ELR (cell line): ENCODE results near the gene GCG.
A peak's percentile ranks its signal among the peaks of the same experiment; 100 is the strongest.

Experiments
- DNase-seq: peaks from one replicate; pipeline ENCODE4 v3.0.0-alpha.2; 2015; ENCODE audit warnings: low read depth

Gene GCG

GRCh38 chr2:162149940-162150339 lies 2.1 kb downstream of the GCG start:
- no peak for DNase-seq

GRCh38 chr2:162149466-162149865 lies 2.6 kb downstream of the GCG start:
- no peak for DNase-seq

- DNase-seq, result no peak
Measured at GRCh38 chr2:162148956-162149355, 3.1 kb downstream of the GCG start.

- no peak for DNase-seq
Measured at GRCh38 chr2:162143969-162144368, 8.1 kb downstream of the GCG start.

GRCh38 chr2:162138310-162138709 lies 13.7 kb downstream of the GCG start:
- no peak for DNase-seq

- no peak for DNase-seq
Measured at GRCh38 chr2:162127422-162127821, 24.6 kb downstream of the GCG start.

- no peak for DNase-seq
Measured at GRCh38 chr2:162126527-162126926, 25.5 kb downstream of the GCG start.

GRCh38 chr2:162126111-162126519 lies 25.9 kb downstream of the GCG start:
- DNase-seq, result no peak

- DNase-seq, result no peak
Measured at GRCh38 chr2:162125138-162125537, 26.9 kb downstream of the GCG start.

GRCh38 chr2:162123806-162124758 lies 28.0 kb downstream of the GCG start:
- DNase-seq, result peak; percentile 78

- DNase-seq, result peak; percentile 83
Measured at GRCh38 chr2:162118166-162119031, 33.6 kb downstream of the GCG start.

GRCh38 chr2:162116352-162116751 lies 35.7 kb downstream of the GCG start:
- DNase-seq, result no peak

GRCh38 chr2:162115076-162115475 lies 37.0 kb downstream of the GCG start:
- DNase-seq, result no peak

GRCh38 chr2:162114271-162114670 lies 37.8 kb downstream of the GCG start:
- DNase-seq, result no peak

GRCh38 chr2:162113776-162114168 lies 38.3 kb downstream of the GCG start:
- peak; percentile 54 for DNase-seq

GRCh38 chr2:162113088-162113775 lies 38.8 kb downstream of the GCG start:
- DNase-seq, result no peak

GRCh38 chr2:162111958-162112850 lies 39.8 kb downstream of the GCG start:
- DNase-seq, result no peak

GRCh38 chr2:162107361-162107901 lies 44.6 kb downstream of the GCG start:
- DNase-seq, result no peak

GRCh38 chr2:162106746-162107145 lies 45.3 kb downstream of the GCG start:
- no peak for DNase-seq

GRCh38 chr2:162106146-162106551 lies 45.9 kb downstream of the GCG start:
- no peak for DNase-seq

GRCh38 chr2:162103443-162104009 lies 48.5 kb downstream of the GCG start:
- no peak for DNase-seq
